HepG2 (cell line): ENCODE measurements around the gene SECTM1. TPM values are rescaled to one million over a fixed set of nuclear protein-coding genes. Genes with fewer than 3 reads are reported as not detected.
A peak's percentile ranks its signal among the peaks of the same experiment; 100 is the strongest.
"Not testable (repeated sequence)": the region's sequence is repeated elsewhere in the genome, so short reads cannot be mapped to it uniquely, and the experiment has no call there.

Experiments
- ATAC-seq: fragments of 200-7000 bp; cut with Tn5 transposase; 3 replicates; pipeline ENCODE4 v1.9.1; 2020; ENCODE audit warnings: mild to moderate bottlenecking, moderate library complexity
- BruUV-seq: library from RNA; stranded (reverse); fragments of 400-500 nt; replicated peaks from 2 replicates; lab custom pipeline; 2021; lab: Mats Ljungman, UMichigan
- CTCF ChIA-PET: fragments of 300-600 bp; formaldehyde crosslinking; extraction: SDS; loops from one replicate; lab custom pipeline; 2021; ENCODE audit warnings: low total read pairs, inconsistent platforms, low intra/inter-chr PET ratio; lab: Yijun Ruan, JAX
- POLR2A ChIA-PET: fragments of 350-600 bp; sonication (Branson Sonifier 250); formaldehyde crosslinking; loops from one replicate; lab custom pipeline; 2020; ENCODE audit warnings: antibody characterized with exemption, inconsistent platforms; lab: Yijun Ruan, JAX
- DNase-seq: peaks from one replicate; pipeline ENCODE4 v3.0.0-alpha.2; 2015; ENCODE audit warnings: low spot score
- FAIRE-seq: peaks from 3 replicates; lab custom pipeline; 2011; peaks lifted over from hg19 to GRCh38; lab: Jason Lieb, UNC
- H2AFZ ChIP-seq: one replicate; pipeline ENCODE4 v1.6.1; 2011; ENCODE audit warnings: low read length, inconsistent platforms
- H3K27ac ChIP-seq: fragments of 300-600 bp; 3 replicates; pipeline ENCODE4 v1.8.0; 2011; ENCODE audit warnings: mixed run types, mild to moderate bottlenecking, mixed read lengths, low read length, inconsistent platforms; ENCODE audit not compliant: insufficient read depth; ENCODE audit errors: extremely low read length
- H3K27me3 ChIP-seq, 2 experiments: fragments of 200-600 bp in 1 of 2; 2 replicates in 1 of 2; 3 replicates in 1 of 2; pipeline versions ENCODE4 v1.6.0 to v1.8.0; 2011; ENCODE audit warnings: low read length in 2 of 2, mild to moderate bottlenecking in 2 of 2, moderate library complexity in 2 of 2, inconsistent platforms in 1 of 2; ENCODE audit not compliant: insufficient read depth in 2 of 2, control insufficient read depth in 1 of 2
- H3K36me3 ChIP-seq, 2 experiments: fragments of 200-600 bp in 1 of 2; replicated peaks in 1 of 2; 2 replicates in 1 of 2; 3 replicates in 1 of 2; pipeline versions ENCODE4 v1.5.1 to v1.8.0; 2011; ENCODE audit warnings: low read length in 2 of 2, inconsistent platforms in 1 of 2; ENCODE audit not compliant: insufficient read depth in 2 of 2, control insufficient read depth in 1 of 2
- H3K4me1 ChIP-seq: 2 replicates; pipeline ENCODE4 v1.5.1; 2012; ENCODE audit warnings: low read length, inconsistent platforms; ENCODE audit not compliant: insufficient read depth
- H3K4me2 ChIP-seq: 2 replicates; pipeline ENCODE4 v1.6.0; 2011; ENCODE audit warnings: low read depth, low read length, inconsistent platforms
- H3K4me3 ChIP-seq, 3 experiments: fragments of 200-600 bp in 1 of 3; sonication (generic), shearing (Covaris generic) in 1 of 3; replicated peaks in 1 of 3; 2 replicates each; pipeline ENCODE4 v1.5.1; 2011 to 2016; ENCODE audit warnings: low read length in 3 of 3, inconsistent platforms in 2 of 3, low read depth in 2 of 3, mild to moderate bottlenecking in 2 of 3, control low read depth in 1 of 3, mixed read lengths in 1 of 3; ENCODE audit not compliant: insufficient read depth in 1 of 3
- H3K79me2 ChIP-seq: one replicate; pipeline ENCODE4 v1.6.1; 2011; ENCODE audit warnings: low read length, inconsistent platforms; ENCODE audit not compliant: insufficient read depth
- H3K9ac ChIP-seq: 2 replicates; pipeline ENCODE4 v1.6.0; 2011; ENCODE audit warnings: mild to moderate bottlenecking, low read depth, low read length, inconsistent platforms; ENCODE audit not compliant: insufficient read depth
- H3K9me3 ChIP-seq: 2 replicates; pipeline ENCODE4 v1.5.1; 2012; ENCODE audit warnings: mild to moderate bottlenecking, low read length
- H4K20me1 ChIP-seq: 2 replicates; pipeline ENCODE4 v1.6.0; 2011; ENCODE audit warnings: inconsistent platforms, mild to moderate bottlenecking, low read length, moderate library complexity; ENCODE audit not compliant: insufficient read depth
- JUND ChIP-seq: sonication (generic); formaldehyde crosslinking; IDR thresholded peaks from 2 replicates; pipeline ENCODE4 v1.8.0; 2022; ENCODE audit warnings: mild to moderate bottlenecking, missing genetic modification reagents
- ZNF121 ChIP-seq: sonication (generic); formaldehyde crosslinking; IDR thresholded peaks from 2 replicates; pipeline ENCODE4 v1.5.0; 2020; ENCODE audit warnings: mild to moderate bottlenecking, missing genetic modification reagents
- ZNF354B ChIP-seq: sonication (generic); formaldehyde crosslinking; IDR thresholded peaks from 2 replicates; pipeline ENCODE4 v1.8.0; 2022; ENCODE audit warnings: mild to moderate bottlenecking, missing genetic modification reagents
- ZNF776 ChIP-seq: sonication (generic); formaldehyde crosslinking; IDR thresholded peaks from 2 replicates; pipeline ENCODE4 v1.4.0; 2020; ENCODE audit warnings: mild to moderate bottlenecking, missing genetic modification reagents
- WGBS: methylation state at CpG from one replicate; pipeline ENCODE4 v1.1.6; 2017; ENCODE audit warnings: low lambda C conversion rate; 5-methylcytosine and 5-hydroxymethylcytosine counted together
- in situ Hi-C: cut with HindIII; loops from 2 replicates; pipeline ENCODE4 v1.10.0; 2017; ENCODE audit warnings: low pct_unique_long_range_greater_than_20kb; ENCODE audit not compliant: extremely low pct_ligation_motif_present
- intact Hi-C: fragments of 100-400 bp; cut with micrococcal nuclease; formaldehyde crosslinking; loops from one replicate; pipeline ENCODE4 v1.10.0; 2022; ENCODE audit not compliant: unreplicated experiment
- polyA plus RNA-seq, 8 experiments: library from polyadenylated mRNA; depleted of rRNA in 3 of 8; stranded (reverse) in 7 of 8; unstranded in 1 of 8; fragments of >200 nt; fragmentation: Illumina TruSeq in 4 of 8; extraction: Trizol in 4 of 8; gene quantifications; 2 replicates each; pipeline versions ENCODE4 v1.2.1 to v1.2.3, GENCODE V29; 2011 to 2016; ENCODE audit warnings: low read depth in 4 of 8, missing spikeins in 1 of 8, mixed read lengths in 1 of 8; ENCODE audit not compliant: insufficient read depth in 1 of 8
- total RNA-seq, 5 experiments: library from RNA; depleted of rRNA; stranded (reverse); fragments of >200 nt; fragmentation: Illumina TruSeq; extraction: Trizol; gene quantifications; 2 replicates each; pipeline ENCODE4 v1.2.3, GENCODE V29; 2016; ENCODE audit warnings: low read depth in 1 of 5
- TF ChIP-seq, protein P1 (sequence below): sonication (generic); formaldehyde crosslinking; IDR thresholded peaks from 2 replicates; pipeline ENCODE4 v1.9.0; 2021; ENCODE audit warnings: mild to moderate bottlenecking, missing genetic modification reagents

The SECTM1 gene
- total and polyA plus RNA-seq, 2 of the 13 experiments (the other 11 are each of a cell fraction or from before 2014, with no cell fraction given) = 3.5 to 5.3 TPM

DNA sequence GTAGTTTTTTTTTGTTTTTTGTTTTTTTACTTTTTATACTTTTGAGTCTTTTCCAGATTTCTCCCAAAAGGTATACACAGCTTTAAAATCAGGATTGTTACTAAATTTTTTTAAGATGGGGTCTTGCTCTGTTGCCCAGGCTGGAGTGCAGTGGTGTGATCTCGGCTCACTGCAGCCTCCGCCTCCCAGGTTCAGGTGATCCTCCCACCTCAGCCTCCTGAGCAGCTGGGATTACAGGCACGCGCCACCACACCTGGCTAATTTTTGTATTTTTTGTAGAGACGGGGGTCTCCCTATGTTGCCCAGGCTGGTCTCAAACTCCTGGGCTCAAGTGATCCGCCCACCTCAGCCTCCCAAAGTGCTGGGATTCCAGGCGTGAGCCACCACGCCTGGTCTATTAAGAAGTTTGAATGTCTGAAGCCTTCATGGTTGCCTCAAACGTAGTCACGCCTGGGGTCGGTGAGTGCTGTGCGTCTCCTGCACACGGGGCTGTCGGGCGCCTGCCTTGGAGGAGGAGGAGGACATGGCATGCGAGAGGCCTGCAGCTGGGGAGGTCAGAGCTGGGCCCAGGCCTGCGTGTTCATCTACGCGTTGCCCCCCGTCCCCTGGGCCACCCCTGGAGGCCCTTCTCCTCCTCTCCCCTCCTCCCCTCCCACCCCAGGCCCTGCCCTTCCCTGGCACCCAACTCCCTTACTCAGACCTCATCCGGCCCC lies 48.8 kb upstream of the SECTM1 start:
- H3K9ac ChIP-seq, H4K20me1 ChIP-seq, CTCF ChIA-PET, H3K27ac ChIP-seq, ATAC-seq, H3K36me3 ChIP-seq, H3K4me3 ChIP-seq, FAIRE-seq, in situ Hi-C loops, H3K9me3 ChIP-seq, DNase-seq, H3K79me2 ChIP-seq, H3K4me2 ChIP-seq, H2AFZ ChIP-seq, BruUV-seq, intact Hi-C loops: not testable (repeated sequence)
- Histone ChIP-seq H3K4me1 (peaks cover 63% of the 10 kb centered on the region), H3K27me3 (peaks cover 8 to 50% of the 10 kb centered on the region in 2 experiments; a peak in 4 of 5 replicates)
- TF ChIP-seq ZNF121 (CRISPR knock-in tag) (peak; percentile 83), ZNF354B (0 out of 2 replicates have a peak, but pooled peaks have one; percentile 62)
- WGBS = 67% methylated on average over 21 of the region's 21 CpGs
- POLR2A ChIA-PET = interaction anchor here (0.7 to 0.9 kb wide), 2 partner anchors 11 to 12 kb away, joined by 3 read pairs; no protein-coding TSS in a partner anchor

DNA sequence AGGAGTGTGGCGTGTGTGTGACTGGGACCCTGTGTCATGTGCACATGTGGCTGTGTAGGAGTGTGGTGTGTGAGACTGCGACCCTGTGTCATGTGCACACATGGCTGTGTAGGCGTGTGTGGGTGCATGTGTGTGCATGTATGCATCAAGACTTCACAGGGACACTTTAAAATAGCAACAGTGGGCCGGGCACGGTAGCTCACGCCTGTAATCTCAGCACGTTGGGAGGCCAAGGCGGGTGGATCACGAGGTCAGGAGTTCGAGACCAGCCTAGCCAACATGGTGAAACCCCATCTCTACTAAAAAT lies 48.1 kb upstream of the SECTM1 start:
- ATAC-seq, H3K9ac ChIP-seq, DNase-seq, intact Hi-C loops, H3K4me3 ChIP-seq, H3K27ac ChIP-seq, H4K20me1 ChIP-seq, FAIRE-seq, POLR2A ChIA-PET, H2AFZ ChIP-seq, CTCF ChIA-PET, H3K79me2 ChIP-seq, H3K36me3 ChIP-seq, BruUV-seq, H3K9me3 ChIP-seq, in situ Hi-C loops: not testable (repeated sequence)
- 0 out of 2 replicates have a peak, but pooled peaks have one; percentile 19 for TF ChIP-seq JUND (CRISPR knock-in tag)
- TF ChIP-seq, protein P1, sequence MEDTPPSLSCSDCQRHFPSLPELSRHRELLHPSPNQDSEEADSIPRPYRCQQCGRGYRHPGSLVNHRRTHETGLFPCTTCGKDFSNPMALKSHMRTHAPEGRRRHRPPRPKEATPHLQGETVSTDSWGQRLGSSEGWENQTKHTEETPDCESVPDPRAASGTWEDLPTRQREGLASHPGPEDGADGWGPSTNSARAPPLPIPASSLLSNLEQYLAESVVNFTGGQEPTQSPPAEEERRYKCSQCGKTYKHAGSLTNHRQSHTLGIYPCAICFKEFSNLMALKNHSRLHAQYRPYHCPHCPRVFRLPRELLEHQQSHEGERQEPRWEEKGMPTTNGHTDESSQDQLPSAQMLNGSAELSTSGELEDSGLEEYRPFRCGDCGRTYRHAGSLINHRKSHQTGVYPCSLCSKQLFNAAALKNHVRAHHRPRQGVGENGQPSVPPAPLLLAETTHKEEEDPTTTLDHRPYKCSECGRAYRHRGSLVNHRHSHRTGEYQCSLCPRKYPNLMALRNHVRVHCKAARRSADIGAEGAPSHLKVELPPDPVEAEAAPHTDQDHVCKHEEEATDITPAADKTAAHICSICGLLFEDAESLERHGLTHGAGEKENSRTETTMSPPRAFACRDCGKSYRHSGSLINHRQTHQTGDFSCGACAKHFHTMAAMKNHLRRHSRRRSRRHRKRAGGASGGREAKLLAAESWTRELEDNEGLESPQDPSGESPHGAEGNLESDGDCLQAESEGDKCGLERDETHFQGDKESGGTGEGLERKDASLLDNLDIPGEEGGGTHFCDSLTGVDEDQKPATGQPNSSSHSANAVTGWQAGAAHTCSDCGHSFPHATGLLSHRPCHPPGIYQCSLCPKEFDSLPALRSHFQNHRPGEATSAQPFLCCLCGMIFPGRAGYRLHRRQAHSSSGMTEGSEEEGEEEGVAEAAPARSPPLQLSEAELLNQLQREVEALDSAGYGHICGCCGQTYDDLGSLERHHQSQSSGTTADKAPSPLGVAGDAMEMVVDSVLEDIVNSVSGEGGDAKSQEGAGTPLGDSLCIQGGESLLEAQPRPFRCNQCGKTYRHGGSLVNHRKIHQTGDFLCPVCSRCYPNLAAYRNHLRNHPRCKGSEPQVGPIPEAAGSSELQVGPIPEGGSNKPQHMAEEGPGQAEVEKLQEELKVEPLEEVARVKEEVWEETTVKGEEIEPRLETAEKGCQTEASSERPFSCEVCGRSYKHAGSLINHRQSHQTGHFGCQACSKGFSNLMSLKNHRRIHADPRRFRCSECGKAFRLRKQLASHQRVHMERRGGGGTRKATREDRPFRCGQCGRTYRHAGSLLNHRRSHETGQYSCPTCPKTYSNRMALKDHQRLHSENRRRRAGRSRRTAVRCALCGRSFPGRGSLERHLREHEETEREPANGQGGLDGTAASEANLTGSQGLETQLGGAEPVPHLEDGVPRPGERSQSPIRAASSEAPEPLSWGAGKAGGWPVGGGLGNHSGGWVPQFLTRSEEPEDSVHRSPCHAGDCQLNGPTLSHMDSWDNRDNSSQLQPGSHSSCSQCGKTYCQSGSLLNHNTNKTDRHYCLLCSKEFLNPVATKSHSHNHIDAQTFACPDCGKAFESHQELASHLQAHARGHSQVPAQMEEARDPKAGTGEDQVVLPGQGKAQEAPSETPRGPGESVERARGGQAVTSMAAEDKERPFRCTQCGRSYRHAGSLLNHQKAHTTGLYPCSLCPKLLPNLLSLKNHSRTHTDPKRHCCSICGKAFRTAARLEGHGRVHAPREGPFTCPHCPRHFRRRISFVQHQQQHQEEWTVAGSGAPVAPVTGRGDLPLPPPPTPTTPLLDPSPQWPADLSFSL (CRISPR knock-in tag) = peak; percentile 68
- TF ChIP-seq ZNF776 (CRISPR knock-in tag) = 0 out of 2 replicates have a peak, but pooled peaks have one; percentile 39
- Histone ChIP-seq H3K4me2 (peak overlapping the region; percentile 39), H3K4me1 (peaks cover 68% of the 10 kb centered on the region), H3K27me3 (peaks cover 5 to 43% of the 10 kb centered on the region in 2 experiments; a peak in 4 of 5 replicates)
- WGBS = 49% methylated on average over 10 of the region's 10 CpGs
